HL-60 (cell line): Measurements from ENCODE around the gene IST1.

Experiments
- DNase-seq, 2 experiments: peaks; one replicate each; pipeline ENCODE4 v3.0.0-alpha.2; 2010 to 2020; ENCODE audit warnings: low read depth in 1 of 2, low spot score in 1 of 2
- H3K27ac ChIP-seq: fragments of 250-450 bp; sonication (Bioruptor Pico); replicated peaks from 2 replicates; pipeline ENCODE4 v1.5.1; 2020; ENCODE audit warnings: mild to moderate bottlenecking, moderate library complexity
- H3K27me3 ChIP-seq: fragments of 250-450 bp; sonication (Bioruptor Pico); 2 replicates; pipeline ENCODE4 v1.5.1; 2021; ENCODE audit warnings: mild to moderate bottlenecking, moderate library complexity; ENCODE audit not compliant: insufficient read depth, poor library complexity, severe bottlenecking
- H3K4me3 ChIP-seq: replicated peaks from 2 replicates; pipeline ENCODE4 v1.5.1; 2011; ENCODE audit warnings: mild to moderate bottlenecking, control low read depth, low read length; ENCODE audit not compliant: insufficient read depth
- GABPA ChIP-seq: IDR thresholded peaks from 2 replicates; pipeline ENCODE4 v1.6.1; 2012; ENCODE audit warnings: low read depth
- POLR2AphosphoS5 ChIP-seq: IDR thresholded peaks from 2 replicates; pipeline ENCODE4 v1.6.1; 2012; ENCODE audit warnings: low read depth
- SPI1 ChIP-seq: IDR thresholded peaks from 2 replicates; pipeline ENCODE4 v1.6.1; 2012; ENCODE audit warnings: low read depth, mild to moderate bottlenecking, borderline replicate concordance
- TF ChIP-seq, protein P1 (sequence below): IDR thresholded peaks from one replicate; pipeline ENCODE4 v1.5.1; 2011; ENCODE audit warnings: low read length, control low read depth, inconsistent platforms; ENCODE audit not compliant: insufficient read depth
- TF ChIP-seq, protein P2 (sequence below): IDR thresholded peaks from 2 replicates; pipeline ENCODE4 v1.6.1; 2012; ENCODE audit warnings: low read depth; ENCODE audit not compliant: insufficient replicate concordance

Gene IST1

DNA sequence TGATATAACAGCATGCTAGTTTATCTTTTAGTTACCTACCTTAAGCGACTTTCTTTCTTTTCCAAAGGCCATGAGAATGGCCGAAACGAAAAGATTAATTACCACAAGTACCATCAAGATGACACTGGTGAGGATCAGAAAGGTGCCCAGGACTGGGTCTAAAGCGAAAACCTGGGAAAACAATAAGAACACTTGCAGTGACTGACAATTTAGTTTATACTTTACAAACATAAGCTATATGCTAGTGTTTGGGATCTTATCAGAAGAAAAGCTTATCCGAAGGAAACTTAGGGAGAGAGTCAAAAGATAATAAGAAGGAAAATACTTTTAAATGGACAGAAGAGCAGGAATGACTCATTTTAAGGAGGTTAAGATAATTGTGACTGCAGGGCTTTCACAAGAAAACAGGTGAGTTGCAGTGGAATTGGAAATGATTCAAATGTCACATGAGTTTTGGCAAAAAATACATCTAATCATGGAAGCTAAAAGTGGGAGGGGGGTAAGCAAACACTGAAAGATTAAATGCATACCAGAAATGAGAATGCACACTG is 34.8 kb downstream of the IST1 start:
- TF ChIP-seq, protein P1, sequence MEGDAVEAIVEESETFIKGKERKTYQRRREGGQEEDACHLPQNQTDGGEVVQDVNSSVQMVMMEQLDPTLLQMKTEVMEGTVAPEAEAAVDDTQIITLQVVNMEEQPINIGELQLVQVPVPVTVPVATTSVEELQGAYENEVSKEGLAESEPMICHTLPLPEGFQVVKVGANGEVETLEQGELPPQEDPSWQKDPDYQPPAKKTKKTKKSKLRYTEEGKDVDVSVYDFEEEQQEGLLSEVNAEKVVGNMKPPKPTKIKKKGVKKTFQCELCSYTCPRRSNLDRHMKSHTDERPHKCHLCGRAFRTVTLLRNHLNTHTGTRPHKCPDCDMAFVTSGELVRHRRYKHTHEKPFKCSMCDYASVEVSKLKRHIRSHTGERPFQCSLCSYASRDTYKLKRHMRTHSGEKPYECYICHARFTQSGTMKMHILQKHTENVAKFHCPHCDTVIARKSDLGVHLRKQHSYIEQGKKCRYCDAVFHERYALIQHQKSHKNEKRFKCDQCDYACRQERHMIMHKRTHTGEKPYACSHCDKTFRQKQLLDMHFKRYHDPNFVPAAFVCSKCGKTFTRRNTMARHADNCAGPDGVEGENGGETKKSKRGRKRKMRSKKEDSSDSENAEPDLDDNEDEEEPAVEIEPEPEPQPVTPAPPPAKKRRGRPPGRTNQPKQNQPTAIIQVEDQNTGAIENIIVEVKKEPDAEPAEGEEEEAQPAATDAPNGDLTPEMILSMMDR, result no peak
- TF ChIP-seq POLR2AphosphoS5 (no peak), GABPA (no peak), SPI1 (no peak)
- TF ChIP-seq, protein P2, sequence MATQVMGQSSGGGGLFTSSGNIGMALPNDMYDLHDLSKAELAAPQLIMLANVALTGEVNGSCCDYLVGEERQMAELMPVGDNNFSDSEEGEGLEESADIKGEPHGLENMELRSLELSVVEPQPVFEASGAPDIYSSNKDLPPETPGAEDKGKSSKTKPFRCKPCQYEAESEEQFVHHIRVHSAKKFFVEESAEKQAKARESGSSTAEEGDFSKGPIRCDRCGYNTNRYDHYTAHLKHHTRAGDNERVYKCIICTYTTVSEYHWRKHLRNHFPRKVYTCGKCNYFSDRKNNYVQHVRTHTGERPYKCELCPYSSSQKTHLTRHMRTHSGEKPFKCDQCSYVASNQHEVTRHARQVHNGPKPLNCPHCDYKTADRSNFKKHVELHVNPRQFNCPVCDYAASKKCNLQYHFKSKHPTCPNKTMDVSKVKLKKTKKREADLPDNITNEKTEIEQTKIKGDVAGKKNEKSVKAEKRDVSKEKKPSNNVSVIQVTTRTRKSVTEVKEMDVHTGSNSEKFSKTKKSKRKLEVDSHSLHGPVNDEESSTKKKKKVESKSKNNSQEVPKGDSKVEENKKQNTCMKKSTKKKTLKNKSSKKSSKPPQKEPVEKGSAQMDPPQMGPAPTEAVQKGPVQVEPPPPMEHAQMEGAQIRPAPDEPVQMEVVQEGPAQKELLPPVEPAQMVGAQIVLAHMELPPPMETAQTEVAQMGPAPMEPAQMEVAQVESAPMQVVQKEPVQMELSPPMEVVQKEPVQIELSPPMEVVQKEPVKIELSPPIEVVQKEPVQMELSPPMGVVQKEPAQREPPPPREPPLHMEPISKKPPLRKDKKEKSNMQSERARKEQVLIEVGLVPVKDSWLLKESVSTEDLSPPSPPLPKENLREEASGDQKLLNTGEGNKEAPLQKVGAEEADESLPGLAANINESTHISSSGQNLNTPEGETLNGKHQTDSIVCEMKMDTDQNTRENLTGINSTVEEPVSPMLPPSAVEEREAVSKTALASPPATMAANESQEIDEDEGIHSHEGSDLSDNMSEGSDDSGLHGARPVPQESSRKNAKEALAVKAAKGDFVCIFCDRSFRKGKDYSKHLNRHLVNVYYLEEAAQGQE, result no peak
- Histone ChIP-seq H3K27me3 (no peaks in the 10 kb centered on the region), H3K4me3 (no peak overlapping the region), H3K27ac (no peak overlapping the region)
- no peak for DNase-seq

DNA sequence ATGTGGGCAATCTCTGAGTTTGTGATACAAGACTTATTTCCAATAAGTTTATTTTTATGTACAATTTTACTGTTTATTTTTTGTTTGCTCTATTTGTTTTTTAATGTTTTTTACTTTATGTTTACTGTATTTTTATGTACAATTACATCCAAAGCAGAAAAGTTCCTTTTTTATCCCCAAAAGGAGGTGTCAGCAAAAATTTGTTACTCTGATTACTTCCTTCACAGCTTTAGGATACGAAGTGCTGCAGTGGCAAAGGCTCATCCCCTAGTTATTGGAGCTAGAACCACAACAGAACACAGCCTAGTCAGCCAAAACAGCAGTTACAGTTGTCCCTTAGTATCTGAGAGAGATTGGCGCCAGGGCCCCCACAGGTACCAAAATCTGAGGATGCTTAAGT is 35.7 kb downstream of the IST1 start:
- H3K27ac ChIP-seq, result no peak overlapping the region
- DNase-seq, result no peak
- TF ChIP-seq, protein P1, result no peak
- TF ChIP-seq, protein P2, result no peak
- TF ChIP-seq SPI1, result no peak
- TF ChIP-seq POLR2AphosphoS5, result no peak
- TF ChIP-seq GABPA, result no peak

DNA sequence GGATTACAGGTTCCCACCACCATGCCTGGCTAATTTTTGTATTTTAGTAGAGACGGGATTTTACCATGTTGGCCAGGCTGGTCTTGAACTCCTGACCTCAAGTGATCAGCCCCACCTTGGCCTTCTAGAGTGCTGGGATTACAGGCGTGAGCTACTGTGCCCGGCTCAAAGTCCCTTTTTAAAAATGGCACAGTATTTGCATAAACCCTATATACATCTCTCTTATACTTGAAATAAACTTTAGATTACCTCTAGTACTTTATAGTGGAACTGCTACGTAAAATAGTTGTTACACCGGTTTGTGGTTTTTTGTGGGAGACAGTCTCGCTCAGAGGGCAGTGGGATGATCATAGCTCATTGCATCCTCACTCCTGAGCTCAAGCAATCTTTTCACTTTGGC is 36.3 kb downstream of the IST1 start:
- no peak overlapping the region for H3K4me3 ChIP-seq
- H3K27me3 ChIP-seq, result no peaks in the 10 kb centered on the region
- DNase-seq, result no peak
- TF ChIP-seq, protein P2, result no peak
- no peak for TF ChIP-seq SPI1
- TF ChIP-seq, protein P1, result no peak
- no peak for TF ChIP-seq POLR2AphosphoS5
- no peak for TF ChIP-seq GABPA
- no peak overlapping the region for H3K27ac ChIP-seq

More for the DNA sequence above, 35.7 kb downstream of the IST1 start:
- H3K27me3 ChIP-seq, result no peaks in the 10 kb centered on the region
- no peak overlapping the region for H3K4me3 ChIP-seq
